HFFc6 (cell line): ENCODE results near the gene CDR2. TPM values are rescaled to one million over a fixed set of nuclear protein-coding genes. Genes with fewer than 3 reads are reported as not detected.
A peak's percentile ranks its signal among the peaks of the same experiment; 100 is the strongest.
"Not testable (repeated sequence)": the region's sequence is repeated elsewhere in the genome, so short reads cannot be mapped to it uniquely, and the experiment has no call there.

Source experiments
- DNase-seq: peaks from one replicate; pipeline ENCODE4 v3.0.0-alpha.2; 2018
- H3K27ac Mint-ChIP-seq: 2 replicates; pipeline ENCODE4 v1.8.0; 2020; ENCODE audit warnings: mild to moderate bottlenecking, mixed read lengths
- H3K27me3 Mint-ChIP-seq: 2 replicates; pipeline ENCODE4 v1.8.0; 2021; ENCODE audit warnings: mild to moderate bottlenecking, moderate library complexity, mixed read lengths; ENCODE audit not compliant: insufficient read depth
- H3K36me3 Mint-ChIP-seq: 2 replicates; pipeline ENCODE4 v1.8.0; 2021; ENCODE audit warnings: low read depth, mixed read lengths
- H3K4me1 Mint-ChIP-seq: 2 replicates; pipeline ENCODE4 v1.8.0; 2020; ENCODE audit warnings: low read depth, mixed read lengths
- H3K4me3 Mint-ChIP-seq: 2 replicates; pipeline ENCODE4 v1.8.0; 2020; ENCODE audit warnings: mild to moderate bottlenecking, moderate library complexity, mixed read lengths
- H3K9me3 Mint-ChIP-seq: 2 replicates; pipeline ENCODE4 v1.8.0; 2020; ENCODE audit warnings: mild to moderate bottlenecking, mixed read lengths
- total RNA-seq, 6 experiments: library from RNA; stranded (reverse); fragmentation: NEBNext Ultra II Directional; extraction: Animal tissue kit (Norgen Biotek cat#: 25700); gene quantifications; 2 replicates in 1 of 6; 3 replicates in 5 of 6; pipeline ENCODE4 v1.2.3, GENCODE V29; 2021
- TF ChIP-seq, protein P1 (sequence below): fragments of 200-600 bp; sonication (generic); IDR thresholded peaks from 2 replicates; pipeline ENCODE4 v1.5.0; 2021; ENCODE audit warnings: antibody characterized with exemption, mild to moderate bottlenecking

CDR2 gene
- total RNA-seq, 6 experiments from 2014 or later = 35.9 to 43.4 (median 39.1) TPM

DNA sequence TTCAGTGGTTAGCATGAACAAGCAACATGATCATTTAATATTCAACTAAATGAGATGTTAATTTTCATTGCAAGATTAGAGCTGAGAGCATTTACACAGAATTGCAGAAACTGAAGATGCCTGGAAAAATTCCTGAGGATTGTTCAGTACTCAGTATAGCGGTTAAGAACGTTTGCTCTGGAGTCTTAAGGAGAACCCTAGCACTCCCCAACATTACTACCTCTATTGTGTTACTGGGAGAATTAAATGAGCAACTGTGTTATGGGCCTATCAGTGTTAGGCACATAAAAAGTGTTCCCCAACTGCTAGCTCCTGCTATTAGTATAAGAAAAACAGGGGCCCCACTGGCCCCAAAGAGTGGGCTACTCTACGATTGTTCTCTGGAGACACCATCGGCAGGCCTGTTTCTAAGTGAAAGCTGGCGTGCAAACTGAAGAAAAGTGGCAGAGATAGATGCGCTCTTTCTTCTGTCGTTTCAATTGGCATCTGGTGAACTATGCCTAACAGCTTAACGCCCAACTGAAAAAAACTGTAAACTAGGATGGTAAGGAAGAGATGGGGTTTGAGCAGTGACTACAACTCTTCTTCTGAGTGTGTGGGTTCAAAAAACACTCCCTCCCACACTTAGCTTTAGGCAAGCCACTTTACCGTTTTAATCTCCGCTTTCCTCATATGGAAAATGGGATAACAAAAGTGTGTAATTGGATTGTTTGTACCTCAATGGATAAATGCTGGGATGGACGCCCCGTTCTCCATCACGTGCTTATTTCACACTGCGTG is 1.3 kb downstream of the CDR2 start:
- no peaks in the 10 kb centered on the region for H3K9me3 Mint-ChIP-seq
- TF ChIP-seq, protein P1, sequence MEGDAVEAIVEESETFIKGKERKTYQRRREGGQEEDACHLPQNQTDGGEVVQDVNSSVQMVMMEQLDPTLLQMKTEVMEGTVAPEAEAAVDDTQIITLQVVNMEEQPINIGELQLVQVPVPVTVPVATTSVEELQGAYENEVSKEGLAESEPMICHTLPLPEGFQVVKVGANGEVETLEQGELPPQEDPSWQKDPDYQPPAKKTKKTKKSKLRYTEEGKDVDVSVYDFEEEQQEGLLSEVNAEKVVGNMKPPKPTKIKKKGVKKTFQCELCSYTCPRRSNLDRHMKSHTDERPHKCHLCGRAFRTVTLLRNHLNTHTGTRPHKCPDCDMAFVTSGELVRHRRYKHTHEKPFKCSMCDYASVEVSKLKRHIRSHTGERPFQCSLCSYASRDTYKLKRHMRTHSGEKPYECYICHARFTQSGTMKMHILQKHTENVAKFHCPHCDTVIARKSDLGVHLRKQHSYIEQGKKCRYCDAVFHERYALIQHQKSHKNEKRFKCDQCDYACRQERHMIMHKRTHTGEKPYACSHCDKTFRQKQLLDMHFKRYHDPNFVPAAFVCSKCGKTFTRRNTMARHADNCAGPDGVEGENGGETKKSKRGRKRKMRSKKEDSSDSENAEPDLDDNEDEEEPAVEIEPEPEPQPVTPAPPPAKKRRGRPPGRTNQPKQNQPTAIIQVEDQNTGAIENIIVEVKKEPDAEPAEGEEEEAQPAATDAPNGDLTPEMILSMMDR = no peak
- H3K4me1 Mint-ChIP-seq = peaks cover 63% of the 10 kb centered on the region
- peak overlapping the region; percentile 89 for H3K27ac Mint-ChIP-seq
- no peak for DNase-seq
- peaks cover 3% of the 10 kb centered on the region; the same call in 1 of the 2 replicates for H3K27me3 Mint-ChIP-seq
- H3K36me3 Mint-ChIP-seq = peaks cover 28% of the 10 kb centered on the region
- peak overlapping the region; percentile 97 for H3K4me3 Mint-ChIP-seq

DNA sequence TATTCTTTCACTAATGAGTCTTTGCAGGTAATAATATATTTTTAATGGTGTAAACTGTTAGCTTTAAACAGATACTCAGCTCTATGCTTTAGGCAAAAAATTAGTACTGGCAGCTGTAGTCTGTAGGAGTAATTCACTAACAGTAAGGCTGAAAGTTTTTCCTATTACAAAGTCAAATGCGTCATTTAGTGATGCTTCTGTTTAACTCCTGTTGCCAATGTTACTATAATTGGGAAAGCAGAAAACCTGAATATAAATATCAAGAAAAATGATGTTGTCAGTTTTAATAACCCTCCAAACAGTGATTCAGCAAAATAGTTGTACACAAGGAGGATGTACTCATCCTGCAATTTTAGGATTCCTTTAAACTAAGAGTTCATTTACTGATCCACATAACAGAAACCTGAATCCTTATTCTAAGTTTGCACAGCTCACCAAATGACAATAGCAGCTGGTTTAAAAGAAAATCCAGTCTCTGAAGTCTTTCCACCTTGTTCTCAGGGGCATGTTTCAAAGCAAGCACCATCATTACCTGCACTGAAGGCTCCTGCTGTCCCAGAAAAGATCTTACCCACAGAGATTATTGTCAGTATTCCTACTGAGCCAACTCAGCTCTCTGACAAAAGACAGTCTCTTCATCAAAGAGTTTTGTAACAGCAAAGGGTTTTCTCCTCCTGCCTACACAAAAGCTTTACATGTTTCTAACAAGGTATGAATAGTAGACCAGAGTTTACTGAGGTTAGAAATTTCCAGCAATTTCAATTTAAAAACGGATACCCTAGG is 4.2 kb downstream of the CDR2 start:
- H3K4me3 Mint-ChIP-seq = peak overlapping the region; percentile 97
- peaks cover 78% of the 10 kb centered on the region for H3K4me1 Mint-ChIP-seq
- peak overlapping the region; percentile 90 for H3K27ac Mint-ChIP-seq
- DNase-seq = peak; percentile 97
- TF ChIP-seq, protein P1 = no peak
- peaks cover 48% of the 10 kb centered on the region for H3K36me3 Mint-ChIP-seq
- no peaks in the 10 kb centered on the region for H3K9me3 Mint-ChIP-seq
- peaks cover 3% of the 10 kb centered on the region; the same call in 1 of the 2 replicates for H3K27me3 Mint-ChIP-seq

DNA sequence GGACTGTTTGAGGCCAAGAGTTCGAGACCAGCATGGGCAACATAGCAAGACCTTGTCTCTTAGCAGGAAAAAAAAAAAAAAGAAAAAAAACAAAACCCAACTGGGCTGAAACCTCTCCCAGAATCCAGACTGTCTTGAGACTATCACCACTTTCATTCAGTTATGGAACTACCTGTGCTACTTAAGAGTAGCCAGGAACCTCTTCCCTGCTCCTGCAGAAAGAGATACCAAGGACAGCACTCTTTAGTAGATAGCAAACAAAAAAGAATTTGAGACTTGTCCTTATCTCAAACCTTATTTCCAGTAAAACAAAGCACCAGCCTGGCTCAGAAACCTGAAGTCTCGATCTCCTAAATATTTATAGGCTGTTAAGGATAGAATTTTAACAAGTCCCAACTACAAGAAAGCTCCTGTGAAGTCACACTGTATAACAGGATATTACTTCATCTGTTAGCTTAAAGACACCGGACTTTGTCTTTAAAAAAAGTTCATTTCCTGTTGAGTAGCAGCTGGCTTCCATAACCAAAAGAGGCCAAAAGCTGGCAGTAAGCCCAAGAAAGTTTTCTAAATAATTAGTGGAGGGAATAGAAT is 5.1 kb downstream of the CDR2 start:
- H3K4me1 Mint-ChIP-seq = peaks cover 80% of the 10 kb centered on the region
- peak; percentile 41 for DNase-seq
- H3K27me3 Mint-ChIP-seq = peaks cover 3% of the 10 kb centered on the region; the same call in 1 of the 2 replicates
- TF ChIP-seq, protein P1 = no peak
- H3K4me3 Mint-ChIP-seq = peak overlapping the region; percentile 54
- no peaks in the 10 kb centered on the region for H3K9me3 Mint-ChIP-seq
- H3K36me3 Mint-ChIP-seq = peaks cover 58% of the 10 kb centered on the region
- peak overlapping the region; percentile 90 for H3K27ac Mint-ChIP-seq

DNA sequence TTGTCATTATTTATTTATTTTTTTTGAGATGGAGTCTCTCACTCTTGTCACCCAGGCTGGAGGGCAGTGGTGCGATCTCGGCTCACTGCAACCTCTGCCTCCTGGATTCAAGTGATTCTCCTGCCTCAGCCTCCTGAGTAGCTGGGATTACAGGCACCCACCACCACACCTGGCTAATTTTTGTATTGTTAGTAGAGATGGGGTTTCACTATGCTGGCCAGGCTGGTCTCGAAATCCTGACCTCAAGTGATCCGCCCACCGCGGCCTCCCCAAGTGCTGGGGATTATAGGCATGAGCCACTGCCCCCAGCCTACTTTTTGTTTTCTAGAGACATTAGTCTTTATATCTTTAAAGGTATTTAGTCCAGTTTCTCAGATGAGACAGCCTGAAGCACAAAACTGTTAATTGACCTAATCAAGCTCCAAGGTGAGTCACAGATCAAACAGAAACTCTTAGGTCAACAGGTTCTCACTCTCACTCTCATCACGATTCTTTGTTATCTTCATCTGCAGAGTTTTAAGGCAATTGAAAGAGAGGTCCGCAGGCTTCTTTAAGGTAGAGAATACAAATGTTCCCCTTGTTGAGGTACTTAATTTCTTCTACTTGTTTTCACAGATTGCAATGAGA is 6.1 kb downstream of the CDR2 start:
- H3K27me3 Mint-ChIP-seq, H3K4me3 Mint-ChIP-seq, H3K9me3 Mint-ChIP-seq, DNase-seq: not testable (repeated sequence)
- Mint-ChIP-seq H3K4me1 (peaks cover 77% of the 10 kb centered on the region), H3K27ac (peak overlapping the region; percentile 90), H3K36me3 (peaks cover 62% of the 10 kb centered on the region)

DNA sequence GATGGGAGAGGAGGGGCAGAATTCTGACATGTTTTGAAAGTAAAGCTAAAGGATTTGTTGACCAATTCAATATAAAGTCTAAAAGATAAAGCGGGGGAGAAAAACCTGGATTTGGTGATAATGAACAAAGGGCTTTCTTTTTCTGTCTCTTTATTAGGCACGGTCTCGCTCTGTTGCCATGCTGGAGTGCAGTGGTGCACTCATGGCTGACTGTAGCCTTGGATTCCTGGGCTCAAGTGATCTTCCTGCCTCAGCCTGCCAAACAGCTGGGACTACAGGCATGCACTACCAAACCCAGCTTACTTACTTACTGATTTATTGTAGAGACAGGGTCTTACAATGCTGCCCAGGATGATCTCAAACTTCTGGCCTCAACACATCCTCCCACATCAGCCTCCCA is 7.5 kb downstream of the CDR2 start:
- Mint-ChIP-seq H3K9me3 (no peaks in the 10 kb centered on the region), H3K27ac (no peak overlapping the region), H3K4me3 (no peak overlapping the region), H3K36me3 (peaks cover 60% of the 10 kb centered on the region), H3K27me3 (no peaks in the 10 kb centered on the region), H3K4me1 (peaks cover 62% of the 10 kb centered on the region)
- TF ChIP-seq, protein P1 = no peak
- DNase-seq = no peak
